ENCODE results near the gene RCSD1. TPM values are rescaled to one million over a fixed set of nuclear protein-coding genes. Genes with fewer than 3 reads are reported as not detected.

The RCSD1 gene
- total RNA-seq, 1 donor from 2014 or later = 32.7 TPM

GRCh38 chr1:167678838-167679237, 48.8 kb downstream of the RCSD1 start:
- no peak for DNase-seq (ENCODE audit: low spot score)
- intact Hi-C loops (cut with DNase I) = no loop called here

GRCh38 chr1:167679714-167680113, 49.7 kb downstream of the RCSD1 start:
- DNase-seq (ENCODE audit: low spot score) = no peak
- intact Hi-C loops (cut with DNase I) = no loop called here

GRCh38 chr1:167681024-167681423, 51.0 kb downstream of the RCSD1 start:
- intact Hi-C loops (cut with DNase I) = no loop called here
- DNase-seq (ENCODE audit: low spot score) = no peak

- DNase-seq (ENCODE audit: low spot score) = no peak
- intact Hi-C loops (cut with DNase I) = loop anchor here (2.0 kb wide), 1 partner anchor 51 kb away; the partner anchor contains the start of gene RCSD1
Observed at GRCh38 chr1:167681451-167682098, 51.5 kb downstream of the RCSD1 start.

GRCh38 chr1:167683226-167683625, 53.2 kb downstream of the RCSD1 start:
- intact Hi-C loops (cut with DNase I) = loop anchor here (2.0 kb wide), 1 partner anchor 52 kb away; the partner anchor contains the start of gene RCSD1
- no peak for DNase-seq (ENCODE audit: low spot score)

GRCh38 chr1:167683641-167684502, 53.8 kb downstream of the RCSD1 start:
- peak; percentile 85 for DNase-seq (ENCODE audit: low spot score)
- intact Hi-C loops (cut with DNase I) = loop anchor here (2.0 kb wide), 2 partner anchors 21 to 53 kb away; partner anchors contain the start of gene RCSD1

GRCh38 chr1:167685844-167686243, 55.8 kb downstream of the RCSD1 start:
- intact Hi-C loops (cut with DNase I) = loop anchor here (2.0 to 5.0 kb wide), 3 partner anchors 23 to 129 kb away; no protein-coding TSS in a partner anchor
- DNase-seq (ENCODE audit: low spot score) = no peak

- DNase-seq (ENCODE audit: low spot score) = no peak
Observed at GRCh38 chr1:167687919-167688519, 58.0 kb downstream of the RCSD1 start.

GRCh38 chr1:167689567-167689920, 59.5 kb downstream of the RCSD1 start:
- intact Hi-C loops (cut with DNase I) = loop anchor here (5.0 kb wide), 2 partner anchors 37 to 132 kb away; no protein-coding TSS in a partner anchor
- DNase-seq (ENCODE audit: low spot score) = no peak

More at GRCh38 chr1:167687919-167688519, 58.0 kb downstream of the RCSD1 start:
- intact Hi-C loops (cut with DNase I) = loop anchor here (1.0 to 5.0 kb wide), 3 partner anchors 36 to 131 kb away; no protein-coding TSS in a partner anchor

GRCh38 chr1:167690053-167690452, 60.0 kb downstream of the RCSD1 start:
- intact Hi-C loops (cut with DNase I) = no loop called here
- DNase-seq (ENCODE audit: low spot score) = no peak

- DNase-seq (ENCODE audit: low spot score) = no peak
- intact Hi-C loops (cut with DNase I) = no loop called here
Observed at GRCh38 chr1:167693425-167694045, 63.5 kb downstream of the RCSD1 start.

GRCh38 chr1:167694691-167695090, 64.7 kb downstream of the RCSD1 start:
- intact Hi-C loops (cut with DNase I) = no loop called here
- no peak for DNase-seq (ENCODE audit: low spot score)

GRCh38 chr1:167695147-167695546, 65.1 kb downstream of the RCSD1 start:
- intact Hi-C loops (cut with DNase I) = no loop called here
- DNase-seq (ENCODE audit: low spot score) = no peak

GRCh38 chr1:167695756-167696561, 65.9 kb downstream of the RCSD1 start:
- intact Hi-C loops (cut with DNase I) = no loop called here

GRCh38 chr1:167697667-167698141, 67.7 kb downstream of the RCSD1 start:
- intact Hi-C loops (cut with DNase I) = no loop called here
- peak; percentile 85 for DNase-seq (ENCODE audit: low spot score)

More at GRCh38 chr1:167695756-167696561, 65.9 kb downstream of the RCSD1 start:
- no peak for DNase-seq (ENCODE audit: low spot score)

- intact Hi-C loops (cut with DNase I) = no loop called here
- DNase-seq (ENCODE audit: low spot score) = no peak
Observed at GRCh38 chr1:167698313-167698712, 68.3 kb downstream of the RCSD1 start.

GRCh38 chr1:167701510-167701909, 71.5 kb downstream of the RCSD1 start:
- intact Hi-C loops (cut with DNase I) = no loop called here
- DNase-seq (ENCODE audit: low spot score) = no peak

GRCh38 chr1:167703557-167703956, 73.5 kb downstream of the RCSD1 start:
- intact Hi-C loops (cut with DNase I) = no loop called here
- DNase-seq (ENCODE audit: low spot score) = no peak

GRCh38 chr1:167704715-167705114, 74.7 kb downstream of the RCSD1 start:
- intact Hi-C loops (cut with DNase I) = no loop called here
- no peak for DNase-seq (ENCODE audit: low spot score)

Data from cardiac septum (tissue), 1 donor.